ENCODE data around the gene SFI1.
"Not testable (repeated sequence)": the region's sequence is repeated elsewhere in the genome, so short reads cannot be mapped to it uniquely, and the experiment has no call there.

The SFI1 gene

DNA sequence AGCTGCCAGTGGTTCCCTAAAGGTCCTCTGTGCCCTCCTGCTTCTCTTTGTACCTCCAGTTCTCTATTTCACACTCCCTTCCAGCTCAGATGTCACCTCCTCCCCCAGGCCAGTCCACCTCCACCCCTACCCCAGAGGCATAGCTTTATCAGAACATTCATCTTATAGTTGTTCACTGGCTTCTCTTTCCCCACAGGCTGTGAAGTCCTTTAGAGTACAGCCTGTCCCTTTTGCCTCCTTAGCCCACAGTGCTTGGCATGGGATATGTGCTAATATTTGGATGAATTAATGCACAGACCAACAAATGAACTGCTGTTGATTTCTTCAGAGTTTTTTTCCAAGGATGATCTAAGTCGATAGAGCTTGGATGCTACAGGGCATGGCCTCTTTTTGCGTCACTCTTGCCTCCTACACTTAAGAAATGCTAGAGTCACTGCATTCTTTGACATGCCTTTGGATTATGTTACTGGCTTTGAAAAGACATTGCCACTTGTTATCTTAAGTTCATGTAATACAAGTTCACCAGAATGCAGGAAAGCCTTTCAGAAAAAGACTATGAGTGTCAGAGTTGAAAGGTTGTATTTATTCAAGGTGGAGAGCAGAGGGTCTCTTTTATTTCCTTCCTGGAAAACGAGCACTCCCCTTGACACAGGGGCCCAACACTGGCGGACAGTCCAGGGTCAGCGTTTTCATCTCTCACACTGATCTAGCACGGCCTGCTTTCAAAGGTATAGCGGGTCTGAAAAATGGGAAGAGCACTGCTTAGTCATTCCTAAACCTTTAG, 90.0 kb downstream of the SFI1 start:
- DNase-seq (ENCODE audit: low read depth in 2 of 2), result no peak

DNA sequence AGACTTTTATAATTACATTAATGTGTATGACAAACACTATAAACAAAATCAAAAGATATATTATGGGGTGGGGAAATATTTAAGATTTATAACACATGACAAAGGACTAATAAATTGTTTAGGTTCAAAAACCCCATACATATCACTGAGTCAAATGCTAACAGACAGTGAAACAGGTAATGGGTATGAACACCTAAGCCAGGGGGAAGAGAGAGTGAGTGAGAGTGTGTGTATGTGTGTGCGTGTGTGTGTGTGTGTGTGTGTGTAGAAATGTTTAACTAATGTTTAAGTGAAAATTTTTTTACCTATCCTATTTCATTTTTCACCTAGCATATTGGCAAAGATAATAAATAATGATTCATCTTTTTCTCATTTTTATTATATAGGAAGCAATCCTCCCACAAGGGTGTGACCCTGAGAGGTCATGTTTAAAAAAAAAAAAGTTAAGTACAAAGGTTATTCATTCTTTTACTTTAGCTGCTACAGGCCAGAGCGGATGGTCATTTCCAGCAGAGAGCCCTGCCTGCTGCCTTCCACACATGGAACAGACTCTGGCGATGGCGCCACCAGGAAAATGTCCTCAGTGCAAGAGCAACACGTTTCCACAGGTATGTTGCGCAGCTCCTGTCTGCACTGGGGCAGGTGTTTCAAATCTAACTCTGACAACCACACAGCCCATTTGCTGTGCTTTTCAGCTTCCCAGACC, 92.8 kb downstream of the SFI1 start:
- no peak for DNase-seq (ENCODE audit: low read depth in 2 of 2)

DNA sequence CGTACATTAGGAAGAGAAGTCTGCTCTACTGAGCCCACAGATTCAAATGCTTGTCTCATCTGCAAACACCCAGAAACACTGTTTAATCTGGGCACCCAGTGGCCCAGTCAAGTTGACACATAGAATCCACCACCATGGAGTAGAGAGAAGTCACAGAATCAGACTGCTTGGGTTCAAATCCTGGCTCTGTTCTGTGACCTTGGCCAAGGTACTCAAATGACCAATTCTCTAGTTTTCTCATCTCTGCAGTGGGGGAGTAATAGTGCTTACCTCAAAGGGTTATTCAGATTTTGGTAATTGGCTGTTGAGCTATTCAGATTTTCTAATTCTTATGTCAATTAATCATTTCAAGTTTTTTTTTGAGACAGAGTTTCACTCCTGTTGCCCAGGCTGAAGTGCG, 93.8 kb downstream of the SFI1 start:
- DNase-seq (ENCODE audit: low read depth in 2 of 2), result not testable (repeated sequence)

DNA sequence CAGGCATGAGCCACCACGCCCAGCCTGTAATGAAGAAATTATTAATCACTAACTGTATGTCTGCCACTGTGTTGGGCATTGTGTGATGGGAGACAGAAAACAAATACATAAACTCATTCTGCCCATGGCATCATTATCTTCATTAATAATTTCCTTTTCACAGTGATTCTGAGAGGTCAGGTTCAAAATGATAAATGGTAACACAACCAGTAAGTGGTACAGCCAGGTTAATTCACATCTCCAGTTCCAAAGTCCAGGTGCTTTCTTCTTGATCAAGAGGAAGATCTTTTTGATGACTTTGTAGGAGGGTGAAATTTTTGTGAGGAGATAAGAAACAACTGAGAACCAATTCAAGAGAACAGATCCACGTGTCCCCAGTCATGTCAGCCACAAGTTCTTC, 98.9 kb downstream of the SFI1 start:
- no peak for DNase-seq (ENCODE audit: low read depth in 2 of 2)

DNA sequence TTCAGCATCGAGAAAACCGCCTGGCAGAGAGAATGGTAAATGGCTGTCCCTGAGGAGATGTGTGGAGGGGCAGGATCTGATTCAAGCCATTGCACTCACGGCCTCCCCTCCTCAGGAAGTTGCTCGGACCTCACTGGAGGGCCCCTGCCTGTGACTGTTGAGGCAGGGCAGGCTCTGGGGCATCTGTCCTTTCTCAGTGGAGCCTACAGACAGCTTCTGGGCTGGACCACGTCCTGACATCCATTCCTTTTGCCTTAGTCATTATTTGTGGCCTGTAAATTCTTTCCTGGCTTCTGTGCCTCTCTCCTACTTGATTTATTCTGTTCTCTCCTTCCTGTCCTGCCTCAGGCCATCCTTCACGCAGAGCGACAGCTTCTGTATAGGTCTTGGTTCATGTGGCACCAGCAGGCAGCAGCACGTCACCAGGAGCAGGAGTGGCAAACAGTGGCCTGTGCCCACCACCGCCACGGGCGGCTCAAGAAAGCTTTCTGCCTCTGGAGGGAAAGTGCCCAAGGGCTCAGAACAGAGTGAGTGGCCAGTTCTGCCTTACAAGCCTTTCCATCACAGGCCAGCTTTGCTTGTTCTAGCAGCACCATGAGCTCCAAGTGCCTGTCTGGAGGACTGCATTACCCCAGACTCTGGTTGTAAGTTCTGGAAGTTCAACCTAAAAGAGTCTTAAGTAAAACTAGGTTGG, 106.1 kb downstream of the SFI1 start:
- DNase-seq (ENCODE audit: low read depth in 2 of 2), result no peak

DNA sequence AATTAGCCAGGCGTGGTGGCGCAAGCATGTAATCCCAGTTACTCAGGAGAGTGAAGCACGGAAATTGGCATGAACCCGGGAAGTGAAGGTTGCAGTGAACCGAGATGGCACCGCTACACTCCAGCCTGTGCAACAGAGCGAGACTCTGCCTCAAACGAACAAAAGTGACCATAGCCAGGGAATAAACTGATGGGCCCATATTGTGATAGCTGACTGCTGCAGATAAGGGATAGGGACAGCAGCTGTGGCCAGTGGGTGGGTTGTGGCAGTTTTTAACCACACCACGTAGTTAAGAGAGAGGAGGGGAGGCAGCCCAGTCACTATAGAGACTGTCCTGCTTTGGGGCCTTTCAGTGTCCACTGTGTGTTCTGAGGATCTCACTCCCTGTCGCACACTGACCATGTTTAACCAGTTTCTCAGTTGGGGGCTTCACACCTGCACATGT, 106.8 kb downstream of the SFI1 start:
- DNase-seq (ENCODE audit: low read depth in 2 of 2), result no peak

DNA sequence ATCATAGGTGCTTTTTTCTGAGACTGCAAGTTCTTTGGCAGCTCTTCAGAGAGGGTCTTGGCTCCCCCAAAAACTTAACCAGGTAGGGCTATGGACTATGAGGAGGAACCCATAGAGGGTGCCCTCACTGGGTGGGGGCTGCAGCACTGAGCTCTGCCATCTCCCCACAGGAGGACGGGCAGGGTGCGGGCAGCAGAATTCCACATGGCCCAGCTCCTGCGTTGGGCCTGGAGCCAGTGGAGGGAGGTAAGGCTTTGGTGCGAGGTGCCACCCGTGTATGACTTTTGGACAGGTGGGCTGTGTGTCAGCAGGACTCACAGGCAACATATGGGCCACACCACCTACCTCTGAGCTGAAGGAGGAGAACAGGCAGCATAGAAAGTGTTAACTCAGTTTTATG, 107.2 kb downstream of the SFI1 start:
- DNase-seq (ENCODE audit: low read depth in 2 of 2), result no peak

DNA sequence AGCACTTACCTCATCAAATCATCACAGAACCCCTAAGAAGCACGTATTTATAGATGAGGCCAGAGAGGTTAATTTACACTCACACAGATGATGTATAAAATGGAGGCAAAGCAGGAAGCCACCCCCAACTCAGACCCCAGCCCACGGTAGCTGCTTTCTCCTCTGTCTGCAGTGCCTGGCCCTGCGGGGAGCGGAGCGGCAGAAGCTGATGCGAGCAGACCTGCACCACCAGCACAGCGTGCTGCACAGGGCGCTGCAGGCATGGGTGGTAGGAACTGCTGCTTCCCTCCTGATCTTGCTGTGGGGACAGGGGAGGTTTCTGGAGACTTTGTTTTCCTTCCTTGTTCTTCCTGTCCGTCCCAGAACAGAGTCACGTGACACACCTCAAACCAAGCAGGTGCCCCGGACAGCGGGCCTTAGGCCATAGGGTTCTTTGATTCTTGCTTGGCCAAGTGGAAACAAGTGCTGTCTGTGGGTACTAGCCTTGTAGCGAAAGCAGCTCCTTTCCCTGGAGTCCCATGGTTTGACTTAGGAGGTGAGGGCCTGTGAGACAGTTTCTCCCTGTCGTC, 107.9 kb downstream of the SFI1 start:
- no peak for DNase-seq (ENCODE audit: low read depth in 2 of 2)

DNA sequence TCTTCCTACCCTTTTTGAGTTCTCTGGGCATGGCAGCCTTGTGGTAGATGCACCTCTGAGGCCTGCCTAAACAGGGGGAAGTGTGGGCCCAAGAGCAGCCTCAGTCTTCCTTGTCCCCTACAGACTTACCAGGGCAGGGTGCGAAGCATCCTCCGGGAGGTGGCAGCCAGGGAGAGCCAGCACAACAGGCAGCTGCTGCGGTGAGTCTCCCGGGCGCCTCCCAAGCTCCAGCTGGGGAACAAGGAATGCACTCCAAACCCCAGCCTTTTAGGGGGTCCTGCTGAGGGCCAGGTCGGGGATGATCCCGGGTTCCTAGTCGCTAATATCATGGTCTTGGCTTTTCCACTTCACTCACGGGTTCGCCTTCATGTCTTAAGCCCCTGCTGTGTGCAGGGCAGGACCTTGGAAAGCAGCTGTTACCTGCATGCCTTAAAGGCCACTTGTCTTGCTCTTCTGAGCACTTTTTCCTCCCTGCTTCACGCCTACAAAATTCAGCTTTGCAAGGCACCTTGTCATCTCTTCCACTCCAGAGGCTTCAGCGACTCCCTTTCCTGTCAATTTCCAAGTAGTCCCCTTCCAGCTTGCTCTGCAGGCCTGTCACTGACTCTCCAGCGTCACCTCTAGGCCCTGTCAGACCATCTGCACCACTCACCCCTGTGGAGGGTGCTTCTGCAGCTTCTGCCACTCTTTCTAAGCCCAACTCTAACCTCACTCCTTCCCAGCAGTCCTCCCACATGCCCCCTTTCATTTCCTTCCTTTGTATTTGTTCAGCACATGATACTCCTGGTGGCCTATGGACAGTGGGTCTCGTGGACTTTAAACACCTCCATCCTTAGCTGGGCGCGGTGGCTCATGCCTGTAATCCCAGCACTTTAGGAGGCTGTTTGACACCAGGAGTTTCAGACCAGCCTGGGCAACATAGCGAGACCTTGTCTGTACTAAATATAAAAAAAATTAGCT, 108.7 kb downstream of the SFI1 start:
- no peak for DNase-seq (ENCODE audit: low read depth in 2 of 2)

DNA sequence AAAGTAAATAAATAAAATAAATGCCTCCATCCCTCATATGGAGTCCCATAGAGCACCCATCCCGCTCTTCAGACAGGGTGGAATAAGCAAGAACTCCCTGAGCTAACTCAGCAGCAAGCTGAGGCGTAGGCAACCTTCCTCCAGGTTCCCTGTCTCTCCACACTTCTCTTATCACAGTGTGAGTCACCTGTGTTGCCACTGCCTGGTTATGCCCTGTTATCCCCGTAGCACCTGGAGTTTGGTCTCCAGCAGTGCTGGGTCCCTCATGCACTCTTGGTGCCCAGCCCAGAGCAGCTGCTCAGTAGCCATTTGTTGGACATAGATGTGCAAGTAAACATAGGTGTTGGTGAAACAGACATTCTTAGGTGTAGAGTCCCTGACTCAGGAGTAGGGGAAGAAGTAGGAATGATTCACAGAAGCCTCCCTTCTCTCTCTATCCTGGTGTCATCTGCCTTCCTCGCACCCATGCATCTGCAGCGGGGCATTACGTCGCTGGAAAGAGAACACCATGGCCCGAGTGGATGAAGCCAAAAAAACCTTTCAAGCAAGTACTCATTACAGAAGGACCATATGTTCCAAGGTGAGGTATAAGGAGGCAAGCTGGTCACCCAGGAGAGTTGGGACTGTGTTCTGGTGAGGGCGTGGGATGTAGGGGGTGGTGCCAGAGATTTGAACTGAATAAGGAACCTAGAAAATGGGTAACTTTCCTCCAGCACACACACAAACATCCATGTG, 109.7 kb downstream of the SFI1 start:
- DNase-seq (ENCODE audit: low read depth in 2 of 2), result no peak

DNA sequence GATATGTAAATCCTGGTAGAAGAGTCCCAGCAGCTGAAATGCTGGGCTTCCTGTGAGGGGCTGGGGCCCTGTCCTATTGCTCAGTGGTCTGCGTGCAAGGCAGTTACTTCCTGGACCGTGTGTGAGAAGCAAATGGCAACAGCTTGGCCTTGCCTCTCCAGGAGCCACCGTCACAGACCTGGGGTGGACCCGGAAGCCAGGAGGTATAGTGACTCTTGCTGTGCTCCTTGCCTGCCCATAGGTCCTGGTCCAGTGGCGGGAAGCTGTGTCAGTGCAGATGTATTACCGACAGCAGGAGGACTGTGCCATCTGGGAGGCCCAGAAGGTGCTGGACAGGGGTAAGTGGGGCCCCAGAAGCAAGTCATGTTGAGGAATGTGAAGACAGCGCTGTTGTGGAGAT, 111.4 kb downstream of the SFI1 start:
- no peak for DNase-seq (ENCODE audit: low read depth in 2 of 2)

DNA sequence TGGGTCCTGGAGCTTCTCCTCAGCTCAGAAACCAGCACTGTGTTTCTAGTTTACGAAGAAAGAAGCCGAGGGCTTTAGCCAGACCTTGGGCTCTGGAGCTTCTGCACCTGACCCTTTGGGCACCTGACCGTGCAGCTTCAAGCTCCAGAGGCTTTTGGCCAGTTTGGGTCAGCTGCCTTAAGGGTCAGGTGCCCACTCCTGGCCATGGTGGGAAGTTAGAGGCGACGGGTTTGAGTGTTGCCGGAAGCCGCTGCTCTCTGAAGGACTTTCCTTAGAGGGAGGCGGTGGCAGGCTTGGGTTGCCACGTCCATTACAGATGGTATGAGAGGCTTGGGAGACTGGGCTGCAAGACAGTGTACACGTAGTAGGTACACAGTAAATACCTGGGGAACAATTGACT, 113.4 kb downstream of the SFI1 start:
- DNase-seq (ENCODE audit: low read depth in 2 of 2), result no peak

DNA sequence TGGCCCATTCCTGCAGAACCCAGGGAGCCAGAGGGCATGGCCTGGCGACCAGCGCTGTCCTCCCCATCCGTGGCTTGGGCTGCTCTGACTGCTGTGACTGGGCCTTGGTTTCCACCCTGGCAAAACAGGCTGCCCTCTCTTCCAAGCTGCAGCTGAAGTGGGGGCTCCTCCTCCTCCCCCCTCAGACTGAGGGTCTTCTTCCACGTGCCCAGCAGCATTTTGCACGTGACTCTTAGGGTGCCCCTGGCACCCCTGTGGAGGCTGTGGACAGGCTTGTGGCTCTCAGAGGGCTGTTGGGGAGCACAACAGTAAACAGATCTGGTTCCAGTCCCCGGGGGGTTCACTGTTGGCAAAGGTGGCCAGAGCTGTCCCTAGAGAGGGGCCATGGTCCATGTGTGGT, 114.3 kb downstream of the SFI1 start:
- DNase-seq (ENCODE audit: low read depth in 2 of 2), result no peak

DNA sequence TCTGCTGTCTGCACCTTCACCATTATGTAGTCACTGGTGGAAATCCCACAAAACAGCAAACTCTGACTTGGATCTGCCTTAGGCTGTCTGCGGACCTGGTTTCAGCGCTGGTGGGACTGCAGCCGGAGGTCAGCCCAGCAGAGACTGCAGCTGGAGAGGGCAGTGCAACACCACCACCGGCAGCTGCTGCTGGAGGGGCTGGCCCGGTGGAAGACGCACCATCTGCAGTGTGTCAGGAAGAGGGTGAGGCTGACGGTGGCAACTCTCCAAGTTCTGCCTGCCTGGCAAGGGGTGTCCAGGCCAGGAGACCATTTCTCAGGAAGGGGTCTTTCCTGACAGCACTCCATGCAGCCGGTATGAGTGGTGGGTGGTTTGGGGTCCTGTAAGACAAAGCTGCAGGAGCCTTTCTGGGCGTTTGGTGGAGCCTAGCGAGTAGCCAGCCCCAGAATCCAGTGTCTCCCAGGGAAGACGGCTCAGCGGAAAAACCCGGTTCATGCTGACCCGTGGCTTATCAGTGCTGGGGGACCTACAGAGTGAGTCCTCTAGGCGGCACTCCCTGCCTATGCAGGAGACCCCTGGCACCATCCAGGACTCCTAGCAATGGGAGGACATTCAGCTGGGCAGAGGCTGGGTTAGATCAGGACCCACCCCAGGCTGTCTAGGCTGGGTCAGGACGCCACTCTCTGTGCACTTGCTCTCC, 114.9 kb downstream of the SFI1 start:
- no peak for DNase-seq (ENCODE audit: low read depth in 2 of 2)

DNA sequence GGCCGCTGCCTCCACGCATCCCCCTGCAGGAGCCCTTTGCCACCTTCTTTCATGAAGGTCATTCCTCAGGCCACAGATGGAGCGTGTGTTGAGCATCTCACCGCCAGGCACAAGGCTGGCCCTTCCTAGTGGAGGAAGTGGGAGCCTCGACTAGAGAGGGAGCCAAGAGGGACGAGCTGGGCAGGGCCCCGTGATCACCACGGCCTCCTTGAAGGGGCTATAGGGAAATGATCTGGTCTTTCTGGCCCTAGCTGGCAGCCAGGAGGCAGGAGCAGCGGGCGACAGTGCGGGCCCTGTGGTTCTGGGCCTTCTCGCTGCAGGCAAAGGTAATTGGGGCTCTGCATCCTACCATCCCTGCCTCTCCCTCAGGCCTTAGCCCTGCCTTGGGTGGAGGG, 116.6 kb downstream of the SFI1 start:
- no peak for DNase-seq (ENCODE audit: low read depth in 2 of 2)

DNA sequence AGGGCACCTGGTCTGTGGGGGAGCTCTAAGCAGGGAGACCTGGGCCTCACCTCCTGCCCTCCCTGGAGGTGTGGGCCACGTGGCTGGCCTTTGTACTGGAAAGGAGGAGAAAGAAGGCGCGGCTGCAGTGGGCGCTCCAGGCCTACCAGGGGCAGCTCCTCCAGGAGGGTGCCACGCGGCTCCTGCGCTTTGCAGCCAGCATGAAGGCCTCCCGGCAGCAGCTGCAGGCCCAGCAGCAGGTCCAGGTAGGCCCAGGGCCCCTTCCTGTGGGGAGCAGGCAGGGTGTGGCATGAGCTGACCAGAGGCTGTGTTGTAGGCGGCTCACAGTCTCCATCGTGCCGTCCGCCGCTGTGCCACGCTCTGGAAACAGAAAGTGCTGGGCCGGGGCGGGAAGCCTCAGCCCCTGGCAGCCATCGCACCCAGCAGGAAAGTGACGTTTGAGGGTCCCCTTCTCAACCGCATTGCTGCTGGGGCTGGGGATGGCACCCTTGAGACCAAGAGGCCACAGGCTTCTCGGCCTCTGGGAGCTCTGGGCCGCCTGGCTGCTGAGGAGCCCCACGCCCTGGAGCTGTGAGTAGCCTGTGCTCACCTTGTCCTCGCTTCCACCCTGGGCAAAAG, 117.1 kb downstream of the SFI1 start:
- DNase-seq (ENCODE audit: low read depth in 2 of 2), result no peak

DNA sequence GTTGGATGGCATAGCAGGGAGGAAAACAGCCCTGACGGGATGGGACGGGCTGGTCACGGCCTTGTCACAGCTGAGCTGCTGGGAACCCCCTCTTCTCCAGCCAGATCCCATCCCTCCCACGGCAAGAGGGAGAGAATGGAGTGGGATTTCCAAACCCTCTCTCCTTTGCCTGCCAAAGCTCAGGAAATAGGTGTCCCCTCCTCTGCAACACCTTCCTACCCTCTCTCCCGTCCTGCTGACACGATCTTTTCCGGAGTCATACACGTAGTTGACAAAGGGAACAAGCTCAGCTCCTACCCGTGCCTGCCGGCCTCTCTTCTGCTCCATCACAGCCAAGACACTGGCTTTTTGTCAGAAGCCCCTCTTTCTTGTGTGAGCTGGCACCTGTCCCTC, 117.6 kb downstream of the SFI1 start:
- DNase-seq (ENCODE audit: low read depth in 2 of 2), result no peak

DNA sequence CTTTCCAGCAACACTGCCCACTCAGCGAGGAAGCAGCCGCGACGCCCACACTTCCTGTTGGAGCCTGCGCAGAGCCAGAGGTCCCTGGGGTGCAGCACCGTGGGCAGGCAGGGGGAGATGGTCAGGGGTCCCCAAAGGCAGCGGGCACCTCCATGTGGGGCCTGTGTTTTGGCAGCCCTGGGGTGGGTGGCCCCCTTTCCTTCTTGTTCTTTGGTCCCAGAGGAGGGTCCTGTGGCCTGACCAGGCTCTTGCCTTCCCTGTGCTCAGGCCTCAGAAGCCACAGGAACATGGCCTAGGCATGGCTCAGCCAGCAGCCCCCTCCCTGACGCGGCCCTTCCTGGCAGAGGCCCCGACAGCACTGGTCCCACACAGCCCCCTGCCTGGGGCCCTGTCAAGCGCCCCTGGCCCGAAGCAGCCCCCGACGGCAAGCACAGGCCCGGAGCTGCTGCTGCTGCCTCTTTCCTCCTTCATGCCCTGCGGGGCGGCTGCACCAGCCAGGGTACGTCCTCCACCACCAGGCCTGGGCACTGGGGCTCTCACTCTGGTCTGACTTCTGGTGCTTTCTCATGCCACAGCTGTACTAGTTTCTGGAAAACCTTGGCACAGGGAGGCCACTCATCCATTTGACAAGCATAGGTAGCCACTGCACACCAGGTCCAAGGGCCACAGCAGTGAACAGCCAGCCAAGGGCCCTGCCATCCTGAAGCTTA, 118.6 kb downstream of the SFI1 start:
- DNase-seq (ENCODE audit: low read depth in 2 of 2), result no peak

DNA sequence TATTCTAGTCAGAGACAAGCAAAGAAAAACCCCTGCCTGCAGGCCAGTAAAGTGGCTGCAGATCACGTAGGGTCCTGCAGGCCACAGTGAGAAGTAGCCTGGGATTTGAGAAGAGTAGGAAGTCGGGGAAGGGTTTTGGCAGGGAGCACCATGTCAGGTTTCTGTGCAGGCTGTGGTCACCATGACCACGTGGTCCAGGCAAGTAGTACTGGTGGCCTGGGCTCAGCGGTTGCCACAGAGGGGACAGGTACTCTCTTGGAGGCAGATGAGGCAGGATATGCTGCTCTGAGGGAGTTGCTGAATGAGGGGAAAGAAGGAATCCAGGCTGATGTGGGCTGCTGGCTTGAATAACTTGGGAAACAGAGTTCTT, 119.1 kb downstream of the SFI1 start:
- DNase-seq (ENCODE audit: low read depth in 2 of 2), result no peak
